GM12873 (cell line): Measurements from ENCODE around the gene GPR161.

Experiments used
- TF ChIP-seq, protein P1 (sequence below): IDR thresholded peaks from 2 replicates; pipeline ENCODE4 v1.5.1; 2012; ENCODE audit warnings: low read depth, mild to moderate bottlenecking, moderate library complexity, low read length, control low read depth; ENCODE audit not compliant: insufficient read depth; ENCODE audit errors: missing control alignments

The GPR161 gene

DNA sequence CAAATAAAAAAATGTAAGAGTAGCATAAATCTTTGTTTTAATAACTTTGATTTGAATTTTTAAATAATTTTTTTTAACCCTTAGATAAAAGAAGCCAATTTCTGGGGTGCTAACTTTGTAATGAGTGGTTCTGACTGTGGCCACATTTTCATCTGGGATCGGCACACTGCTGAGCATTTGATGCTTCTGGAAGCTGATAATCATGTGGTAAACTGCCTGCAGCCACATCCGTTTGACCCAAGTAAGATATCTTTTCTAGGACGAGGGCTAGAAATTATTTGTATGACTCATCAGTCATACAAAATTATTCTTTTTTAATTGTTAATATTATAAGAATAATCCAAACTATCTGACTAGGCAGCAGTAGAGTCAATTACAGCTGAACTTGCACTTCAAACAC lies 71.2 kb downstream of the GPR161 start:
- TF ChIP-seq, protein P1, sequence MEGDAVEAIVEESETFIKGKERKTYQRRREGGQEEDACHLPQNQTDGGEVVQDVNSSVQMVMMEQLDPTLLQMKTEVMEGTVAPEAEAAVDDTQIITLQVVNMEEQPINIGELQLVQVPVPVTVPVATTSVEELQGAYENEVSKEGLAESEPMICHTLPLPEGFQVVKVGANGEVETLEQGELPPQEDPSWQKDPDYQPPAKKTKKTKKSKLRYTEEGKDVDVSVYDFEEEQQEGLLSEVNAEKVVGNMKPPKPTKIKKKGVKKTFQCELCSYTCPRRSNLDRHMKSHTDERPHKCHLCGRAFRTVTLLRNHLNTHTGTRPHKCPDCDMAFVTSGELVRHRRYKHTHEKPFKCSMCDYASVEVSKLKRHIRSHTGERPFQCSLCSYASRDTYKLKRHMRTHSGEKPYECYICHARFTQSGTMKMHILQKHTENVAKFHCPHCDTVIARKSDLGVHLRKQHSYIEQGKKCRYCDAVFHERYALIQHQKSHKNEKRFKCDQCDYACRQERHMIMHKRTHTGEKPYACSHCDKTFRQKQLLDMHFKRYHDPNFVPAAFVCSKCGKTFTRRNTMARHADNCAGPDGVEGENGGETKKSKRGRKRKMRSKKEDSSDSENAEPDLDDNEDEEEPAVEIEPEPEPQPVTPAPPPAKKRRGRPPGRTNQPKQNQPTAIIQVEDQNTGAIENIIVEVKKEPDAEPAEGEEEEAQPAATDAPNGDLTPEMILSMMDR, result no peak

DNA sequence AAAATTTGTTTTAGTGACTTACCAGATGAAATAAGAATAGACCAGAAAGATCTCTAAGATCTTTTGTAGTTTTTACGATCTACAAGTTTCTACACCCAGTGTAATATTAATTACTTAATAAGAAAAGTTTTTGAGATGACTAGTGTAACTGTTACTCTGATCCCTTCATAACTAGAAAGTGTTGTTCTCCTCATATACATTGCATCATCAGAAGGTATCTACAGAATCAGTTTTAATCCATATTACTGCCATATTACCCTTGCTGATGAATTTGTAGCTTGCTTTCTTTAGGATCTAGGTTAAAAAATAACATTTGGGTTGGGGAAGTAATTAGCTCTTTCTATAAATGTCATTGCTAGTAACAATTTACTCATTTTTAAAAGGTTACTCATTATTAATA lies 72.5 kb downstream of the GPR161 start:
- TF ChIP-seq, protein P1, result no peak

GRCh38 chr1:168057921-168058320 lies 78.8 kb downstream of the GPR161 start:
- TF ChIP-seq, protein P1, result no peak

GRCh38 chr1:168057355-168057754 lies 79.4 kb downstream of the GPR161 start:
- TF ChIP-seq, protein P1, result no peak

- TF ChIP-seq, protein P1, result no peak
These were observed 82.6 kb downstream of the GPR161 start for GRCh38 chr1:168054117-168054516.

DNA sequence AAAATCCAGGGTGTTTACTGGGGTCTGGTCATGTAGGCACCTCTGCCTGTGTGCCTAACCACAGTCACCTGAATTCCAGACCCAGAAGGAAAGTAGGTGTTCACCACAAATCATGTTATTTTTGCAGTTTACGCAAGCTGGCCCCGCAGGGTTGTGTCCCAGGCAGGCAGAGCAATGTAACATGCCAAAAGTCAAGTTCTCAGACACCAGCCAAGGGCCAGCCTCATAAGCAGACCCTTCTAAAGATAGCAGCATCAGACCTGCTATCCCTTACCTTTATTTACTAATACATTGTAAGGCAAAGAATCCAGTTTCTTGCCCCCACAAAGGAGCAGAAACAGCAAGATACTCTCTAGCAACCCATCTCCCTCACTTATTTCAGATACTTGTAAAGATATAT lies 83.0 kb downstream of the GPR161 start:
- TF ChIP-seq, protein P1, result no peak

DNA sequence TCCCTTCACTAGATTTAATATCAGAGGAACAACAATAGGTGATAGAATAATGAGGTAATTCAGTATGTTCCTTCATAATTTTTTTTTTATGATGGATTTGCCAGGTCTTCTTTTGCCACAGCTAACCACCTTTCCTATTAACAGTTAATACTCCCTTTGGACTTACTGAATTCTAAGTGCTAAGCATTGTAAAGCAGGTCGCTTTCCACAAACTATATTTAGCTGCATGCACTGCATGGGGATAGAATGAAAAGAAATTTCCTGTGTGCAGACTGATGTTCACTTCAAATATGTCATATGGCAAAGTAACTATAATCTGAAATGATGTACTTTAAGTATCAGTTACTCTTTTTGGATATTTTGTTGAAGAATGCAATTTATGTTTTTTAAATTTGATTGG lies 85.8 kb downstream of the GPR161 start:
- TF ChIP-seq, protein P1, result no peak
